Activated CD8-positive, alpha-beta T cell treated with anti-CD3 and anti-CD28 coated beads for 36 hours (primary cell): Measurements from ENCODE around the gene FANCL. TPM values are rescaled to one million over a fixed set of nuclear protein-coding genes. Genes with fewer than 3 reads are reported as not detected.

ENCODE experiments used
- ATAC-seq: fragments of 200-7000 bp; cut with Tn5 transposase; one replicate; pipeline ENCODE4 v1.10.0; 2021; ENCODE audit warnings: mild to moderate bottlenecking, moderate library complexity
- CTCF ChIA-PET: fragments of 350-600 bp; sonication (Branson Sonifier 250); formaldehyde crosslinking; loops from one replicate; lab custom pipeline; 2021; ENCODE audit warnings: antibody characterized with exemption; lab: Charles Lee
- POLR2A ChIA-PET: fragments of 350-600 bp; sonication (Branson Sonifier 250); formaldehyde crosslinking; loops from one replicate; lab custom pipeline; 2021; ENCODE audit warnings: antibody characterized with exemption; lab: Charles Lee
- DNase-seq: peaks from one replicate; pipeline ENCODE4 v3.0.0-alpha.2; 2020
- H3K27ac Mint-ChIP-seq: one replicate; pipeline ENCODE4 v1.8.0; 2021; ENCODE audit warnings: mild to moderate bottlenecking, mixed read lengths
- H3K27me3 Mint-ChIP-seq: one replicate; pipeline ENCODE4 v1.8.0; 2021; ENCODE audit warnings: mixed read lengths
- H3K36me3 Mint-ChIP-seq: one replicate; pipeline ENCODE4 v1.8.0; 2021; ENCODE audit warnings: low read depth, mixed read lengths
- H3K4me1 Mint-ChIP-seq: one replicate; pipeline ENCODE4 v1.8.0; 2021; ENCODE audit warnings: low read depth, mixed read lengths
- H3K4me3 Mint-ChIP-seq: one replicate; pipeline ENCODE4 v1.8.0; 2021; ENCODE audit warnings: mild to moderate bottlenecking, moderate library complexity, mixed read lengths
- H3K9me3 Mint-ChIP-seq: one replicate; pipeline ENCODE4 v1.8.0; 2021; ENCODE audit warnings: mixed read lengths
- intact Hi-C: fragments of 100-400 bp; cut with micrococcal nuclease; formaldehyde crosslinking; loops from one replicate; pipeline ENCODE4 v1.10.0; 2022
- total RNA-seq, 2 experiments: library from RNA; stranded (reverse); gene quantifications; one replicate each; pipeline ENCODE4 v1.2.3, GENCODE V29; 2021
- TF ChIP-seq, protein P1 (sequence below): fragments of 200-600 bp; IDR thresholded peaks from one replicate; pipeline ENCODE4 v1.8.0; 2022; ENCODE audit warnings: antibody characterized with exemption, mild to moderate bottlenecking

Gene FANCL
- total RNA-seq, 2 experiments from 2014 or later, result 19.8 to 20.9 TPM

DNA sequence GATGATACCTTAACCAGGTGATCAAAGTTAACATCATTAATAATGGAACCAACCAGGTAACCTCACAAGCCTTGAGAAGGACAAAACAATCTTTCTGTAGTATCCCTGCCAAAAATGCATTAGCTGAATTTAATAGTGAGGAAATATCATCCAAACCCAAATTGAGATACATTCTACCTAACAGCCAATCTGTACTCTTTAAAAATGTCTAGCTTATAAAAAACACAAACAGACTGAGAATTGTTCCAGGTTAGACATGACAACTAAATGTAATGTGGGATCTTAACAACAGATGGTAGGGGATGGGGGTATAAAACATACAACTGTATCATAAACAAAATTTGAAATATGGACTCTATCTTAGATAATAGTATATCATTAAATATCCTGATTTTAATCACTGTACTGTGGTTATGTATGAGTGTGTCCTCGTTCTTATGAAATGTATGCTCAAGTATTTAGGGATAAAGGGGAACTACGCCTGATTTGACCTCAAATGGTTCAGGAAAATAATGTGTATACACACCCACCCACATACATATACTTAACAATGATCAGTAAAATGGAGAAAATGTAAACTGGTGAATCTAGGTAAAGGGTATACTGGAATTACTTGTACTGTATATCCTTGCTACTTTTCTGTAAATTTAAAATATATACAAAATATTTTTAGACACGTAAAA, 1.7 kb downstream of the FANCL start:
- CTCF ChIA-PET, result no interaction called here
- Mint-ChIP-seq H3K4me1 (peaks cover 43% of the 10 kb centered on the region), H3K36me3 (peaks cover 1% of the 10 kb centered on the region), H3K27ac (no peak overlapping the region), H3K4me3 (peak overlapping the region; percentile 30), H3K9me3 (no peaks in the 10 kb centered on the region), H3K27me3 (peaks cover 6% of the 10 kb centered on the region)
- intact Hi-C loops, result no loop called here
- POLR2A ChIA-PET, result no interaction called here
- DNase-seq (no peak), ATAC-seq (no peak)
- TF ChIP-seq, protein P1, sequence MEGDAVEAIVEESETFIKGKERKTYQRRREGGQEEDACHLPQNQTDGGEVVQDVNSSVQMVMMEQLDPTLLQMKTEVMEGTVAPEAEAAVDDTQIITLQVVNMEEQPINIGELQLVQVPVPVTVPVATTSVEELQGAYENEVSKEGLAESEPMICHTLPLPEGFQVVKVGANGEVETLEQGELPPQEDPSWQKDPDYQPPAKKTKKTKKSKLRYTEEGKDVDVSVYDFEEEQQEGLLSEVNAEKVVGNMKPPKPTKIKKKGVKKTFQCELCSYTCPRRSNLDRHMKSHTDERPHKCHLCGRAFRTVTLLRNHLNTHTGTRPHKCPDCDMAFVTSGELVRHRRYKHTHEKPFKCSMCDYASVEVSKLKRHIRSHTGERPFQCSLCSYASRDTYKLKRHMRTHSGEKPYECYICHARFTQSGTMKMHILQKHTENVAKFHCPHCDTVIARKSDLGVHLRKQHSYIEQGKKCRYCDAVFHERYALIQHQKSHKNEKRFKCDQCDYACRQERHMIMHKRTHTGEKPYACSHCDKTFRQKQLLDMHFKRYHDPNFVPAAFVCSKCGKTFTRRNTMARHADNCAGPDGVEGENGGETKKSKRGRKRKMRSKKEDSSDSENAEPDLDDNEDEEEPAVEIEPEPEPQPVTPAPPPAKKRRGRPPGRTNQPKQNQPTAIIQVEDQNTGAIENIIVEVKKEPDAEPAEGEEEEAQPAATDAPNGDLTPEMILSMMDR, result no peak

DNA sequence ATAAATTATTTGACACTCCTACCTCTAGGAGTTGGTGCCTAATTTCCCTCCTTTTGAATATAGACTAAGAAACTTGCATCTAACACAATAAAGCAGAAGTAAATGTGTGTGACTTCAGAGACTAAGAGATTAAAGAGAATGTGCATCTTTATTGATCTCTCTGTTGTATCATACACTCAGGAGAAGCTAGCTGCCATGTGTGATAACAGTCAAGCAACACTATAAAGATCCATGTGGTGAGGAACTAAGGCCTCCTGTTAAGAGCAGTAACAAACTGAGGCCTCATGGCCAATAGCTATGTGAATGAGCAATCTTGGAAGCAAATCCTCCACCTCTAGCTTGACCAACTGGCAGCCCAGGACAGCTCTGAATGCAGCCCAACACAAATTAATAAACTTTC, 3.4 kb downstream of the FANCL start:
- no peak for ATAC-seq
- Mint-ChIP-seq H3K27me3 (peaks cover 4% of the 10 kb centered on the region), H3K9me3 (no peaks in the 10 kb centered on the region), H3K36me3 (peaks cover 1% of the 10 kb centered on the region), H3K27ac (no peak overlapping the region), H3K4me1 (peaks cover 50% of the 10 kb centered on the region), H3K4me3 (no peak overlapping the region)
- intact Hi-C loops, result no loop called here
- ChIA-PET POLR2A (interaction anchor here (0.6 kb wide), 1 partner anchor 130 kb away, joined by 3 read pairs; no protein-coding TSS in a partner anchor), CTCF (no interaction called here)
- no peak for DNase-seq
- TF ChIP-seq, protein P1, result no peak

DNA sequence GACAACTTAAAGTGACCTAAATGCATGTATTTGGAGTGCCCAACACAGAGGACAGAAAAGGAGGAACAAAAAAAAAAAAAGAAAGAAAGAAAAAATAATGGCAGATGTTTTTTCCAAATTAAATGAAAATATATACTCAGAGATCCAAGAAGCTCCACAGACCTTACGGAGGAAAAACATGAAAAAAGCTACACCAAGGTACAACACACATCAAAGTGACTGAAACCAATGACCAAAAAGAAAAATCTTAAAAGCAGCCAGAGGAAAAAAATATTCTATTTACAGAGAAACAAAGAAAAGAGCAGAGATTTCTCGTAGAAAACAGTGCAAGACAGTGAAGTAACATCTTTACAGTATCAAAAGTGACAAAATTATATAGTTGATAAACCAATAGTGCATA, 5.1 kb downstream of the FANCL start:
- ATAC-seq (no peak), DNase-seq (no peak)
- ChIA-PET CTCF (no interaction called here), POLR2A (no interaction called here)
- Mint-ChIP-seq H3K27ac (no peak overlapping the region), H3K27me3 (no peaks in the 10 kb centered on the region), H3K36me3 (peaks cover 1% of the 10 kb centered on the region), H3K4me3 (no peak overlapping the region), H3K9me3 (no peaks in the 10 kb centered on the region), H3K4me1 (peaks cover 42% of the 10 kb centered on the region)
- intact Hi-C loops, result no loop called here
- TF ChIP-seq, protein P1, result no peak

DNA sequence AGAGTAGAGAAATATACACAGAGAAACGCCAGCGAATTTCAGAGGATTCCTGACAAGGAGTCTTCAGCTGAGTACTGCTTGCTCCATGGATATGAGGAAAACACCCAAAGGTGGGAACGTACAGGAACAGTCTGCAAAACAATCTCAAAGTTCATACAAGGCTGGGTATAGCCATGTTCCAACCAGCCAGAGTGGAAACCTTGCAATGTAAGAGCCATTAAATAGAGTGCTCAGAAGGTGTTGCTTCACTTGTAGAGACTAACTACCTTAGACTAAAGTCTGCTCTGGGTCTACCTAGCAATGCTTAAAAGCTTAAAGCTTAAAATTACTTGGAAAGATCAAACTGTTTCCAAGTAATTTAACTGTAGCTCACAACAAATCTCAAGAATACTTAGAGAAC, 6.0 kb downstream of the FANCL start:
- H3K27me3 Mint-ChIP-seq, result no peaks in the 10 kb centered on the region
- CTCF ChIA-PET, result no interaction called here
- ATAC-seq, result no peak
- TF ChIP-seq, protein P1, result no peak
- peaks cover 37% of the 10 kb centered on the region for H3K4me1 Mint-ChIP-seq
- POLR2A ChIA-PET, result no interaction called here
- no peaks in the 10 kb centered on the region for H3K36me3 Mint-ChIP-seq
- intact Hi-C loops, result no loop called here
- H3K9me3 Mint-ChIP-seq, result no peaks in the 10 kb centered on the region
- no peak overlapping the region for H3K4me3 Mint-ChIP-seq
- H3K27ac Mint-ChIP-seq, result no peak overlapping the region
- no peak for DNase-seq

DNA sequence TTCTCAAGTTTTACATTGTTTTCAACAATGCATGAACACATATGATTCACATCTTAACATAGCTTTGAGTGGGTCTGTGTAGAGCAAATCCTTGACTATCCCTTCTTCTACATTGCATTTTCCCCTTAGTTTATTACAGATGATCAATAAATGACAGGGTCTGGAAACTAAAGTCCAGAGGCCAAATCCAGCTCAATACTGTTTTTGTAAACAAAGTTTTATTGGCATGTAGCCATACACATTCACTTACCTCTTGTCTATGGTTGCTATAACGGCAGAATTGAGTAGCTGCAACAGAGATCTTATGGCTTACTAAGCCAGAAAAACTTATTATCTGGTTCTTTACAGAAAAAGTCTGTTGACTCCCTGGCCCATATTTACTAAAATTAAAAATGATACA, 12.8 kb downstream of the FANCL start:
- Mint-ChIP-seq H3K4me1 (peaks cover 5% of the 10 kb centered on the region), H3K36me3 (peaks cover 10% of the 10 kb centered on the region), H3K9me3 (no peaks in the 10 kb centered on the region), H3K27me3 (no peaks in the 10 kb centered on the region), H3K27ac (no peak overlapping the region), H3K4me3 (no peak overlapping the region)
- POLR2A ChIA-PET, result no interaction called here
- TF ChIP-seq, protein P1, result no peak
- DNase-seq (no peak), ATAC-seq (no peak)
- intact Hi-C loops, result no loop called here
- CTCF ChIA-PET, result no interaction called here
